Occipital lobe (tissue), 2 donors: ENCODE data around the gene PKDCC. TPM values are rescaled to one million over a fixed set of nuclear protein-coding genes. Genes with fewer than 3 reads are reported as not detected.

Experiments used
- DNase-seq: peaks from one replicate; lab custom pipeline; 2025; lab: John Stamatoyannopoulos, UW
- total RNA-seq: library from RNA; depleted of rRNA; stranded (reverse); fragments of >200 nt; gene quantifications from one replicate; pipeline ENCODE4 v1.2.3, GENCODE V29; 2014

The PKDCC gene
- total RNA-seq, 1 donor from 2014 or later = 16.2 TPM

- no peak for DNase-seq
Observed at GRCh38 chr2:42087137-42087856, 39.5 kb downstream of the PKDCC start.

GRCh38 chr2:42087857-42088195, 40.0 kb downstream of the PKDCC start:
- DNase-seq = no peak

DNA sequence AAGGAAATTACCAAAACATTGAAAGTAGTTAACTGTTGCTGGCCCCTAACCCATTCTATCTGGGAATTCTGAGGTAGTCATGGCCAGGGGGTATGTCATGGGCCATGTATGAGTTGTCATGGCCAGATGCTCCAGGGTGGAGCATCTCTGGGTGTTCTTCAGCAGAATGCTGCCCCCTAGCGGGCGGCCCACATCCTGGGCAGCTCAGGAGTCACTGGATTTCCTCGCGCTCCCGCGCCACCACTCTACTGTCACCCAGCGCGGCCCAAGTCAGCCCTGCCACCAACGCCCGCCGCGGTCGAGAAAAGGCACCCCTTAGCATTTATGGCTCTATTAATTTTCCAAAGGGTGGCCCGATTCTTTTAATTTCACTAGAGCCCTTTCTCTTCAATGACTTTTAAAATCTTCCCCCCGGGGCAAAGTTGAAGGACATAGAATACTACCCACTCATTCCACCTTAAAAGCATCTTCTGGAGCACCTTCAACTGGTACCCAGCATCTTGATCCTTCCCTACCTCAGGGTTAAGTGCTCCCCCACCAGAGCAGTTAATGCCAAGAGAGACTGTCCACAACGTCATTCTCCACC, 41.6 kb downstream of the PKDCC start:
- no peak for DNase-seq

- DNase-seq = no peak
Observed at GRCh38 chr2:42090216-42090615, 42.4 kb downstream of the PKDCC start.

DNA sequence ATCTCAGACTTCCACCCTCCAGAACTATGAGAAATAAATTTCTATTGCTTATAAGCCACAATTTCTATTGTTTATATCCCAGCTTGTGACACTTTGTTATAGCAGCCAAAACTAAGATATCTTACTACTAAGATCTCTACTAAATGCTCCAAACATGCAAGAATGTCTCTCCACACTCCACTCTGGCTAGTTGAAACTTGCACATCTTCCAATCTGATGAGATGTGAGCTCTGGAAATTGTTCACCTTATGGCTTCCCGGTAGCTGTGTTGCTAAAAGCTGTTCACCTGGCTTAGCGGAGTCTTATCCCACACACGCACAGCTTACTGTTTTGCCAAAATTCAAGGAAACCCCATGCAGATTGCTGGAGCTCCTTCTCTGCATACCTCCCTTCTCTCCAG, 43.9 kb downstream of the PKDCC start:
- DNase-seq = no peak

- no peak for DNase-seq
Observed at GRCh38 chr2:42092084-42092996, 44.5 kb downstream of the PKDCC start.

- no peak for DNase-seq
Observed at GRCh38 chr2:42094114-42094513, 46.3 kb downstream of the PKDCC start.

- peak; percentile 20 for DNase-seq
Observed at GRCh38 chr2:42095923-42096408, 48.1 kb downstream of the PKDCC start.

GRCh38 chr2:42096869-42097591, 49.2 kb downstream of the PKDCC start:
- no peak for DNase-seq

- no peak for DNase-seq
Observed at GRCh38 chr2:42098571-42099437, 51.0 kb downstream of the PKDCC start.

GRCh38 chr2:42099438-42100173, 51.8 kb downstream of the PKDCC start:
- DNase-seq = no peak

- DNase-seq = no peak
Observed at GRCh38 chr2:42100683-42101205, 52.9 kb downstream of the PKDCC start.

DNA sequence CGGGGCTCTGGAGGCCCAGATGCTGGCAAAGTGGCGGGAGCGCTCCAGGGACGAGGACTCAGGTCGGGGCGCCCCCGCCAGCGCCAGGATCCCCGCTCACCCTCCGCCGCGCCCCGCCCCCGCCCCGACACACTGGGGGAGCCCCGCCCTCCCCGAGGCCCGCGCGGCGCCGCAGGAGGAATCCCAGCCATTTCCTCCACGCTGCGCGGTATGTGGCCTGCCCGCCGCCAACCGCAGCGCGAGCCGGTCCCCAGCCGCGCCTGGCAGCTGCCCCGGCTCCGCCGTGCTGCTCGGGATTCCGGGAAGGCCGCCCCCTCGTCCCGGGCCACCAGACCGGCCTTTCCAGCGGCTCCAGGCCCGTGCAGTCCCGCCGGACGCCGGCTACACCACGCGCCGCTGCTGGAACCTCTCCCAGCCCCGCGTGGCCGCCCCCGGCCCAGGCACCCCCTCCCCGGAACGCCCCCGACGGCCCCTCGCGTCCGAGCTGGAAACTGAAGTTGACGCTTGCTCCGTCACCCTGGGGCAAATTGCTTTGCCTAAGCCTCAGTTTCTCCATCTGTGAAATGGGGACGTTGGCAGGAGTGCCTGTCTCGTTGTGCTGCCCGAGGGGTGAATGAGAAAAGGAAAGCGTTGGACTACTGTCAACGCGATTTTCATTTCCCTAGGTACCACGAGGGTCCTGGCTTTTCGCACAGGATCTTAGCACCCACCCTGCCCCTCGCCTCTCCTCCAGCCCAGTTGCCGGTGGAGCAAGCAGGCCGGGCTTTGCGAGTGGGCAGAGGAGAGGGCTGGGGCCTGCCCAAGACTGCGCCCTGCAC, 53.6 kb downstream of the PKDCC start:
- DNase-seq = no peak

- no peak for DNase-seq
Observed at GRCh38 chr2:42102024-42102590, 54.3 kb downstream of the PKDCC start.

DNA sequence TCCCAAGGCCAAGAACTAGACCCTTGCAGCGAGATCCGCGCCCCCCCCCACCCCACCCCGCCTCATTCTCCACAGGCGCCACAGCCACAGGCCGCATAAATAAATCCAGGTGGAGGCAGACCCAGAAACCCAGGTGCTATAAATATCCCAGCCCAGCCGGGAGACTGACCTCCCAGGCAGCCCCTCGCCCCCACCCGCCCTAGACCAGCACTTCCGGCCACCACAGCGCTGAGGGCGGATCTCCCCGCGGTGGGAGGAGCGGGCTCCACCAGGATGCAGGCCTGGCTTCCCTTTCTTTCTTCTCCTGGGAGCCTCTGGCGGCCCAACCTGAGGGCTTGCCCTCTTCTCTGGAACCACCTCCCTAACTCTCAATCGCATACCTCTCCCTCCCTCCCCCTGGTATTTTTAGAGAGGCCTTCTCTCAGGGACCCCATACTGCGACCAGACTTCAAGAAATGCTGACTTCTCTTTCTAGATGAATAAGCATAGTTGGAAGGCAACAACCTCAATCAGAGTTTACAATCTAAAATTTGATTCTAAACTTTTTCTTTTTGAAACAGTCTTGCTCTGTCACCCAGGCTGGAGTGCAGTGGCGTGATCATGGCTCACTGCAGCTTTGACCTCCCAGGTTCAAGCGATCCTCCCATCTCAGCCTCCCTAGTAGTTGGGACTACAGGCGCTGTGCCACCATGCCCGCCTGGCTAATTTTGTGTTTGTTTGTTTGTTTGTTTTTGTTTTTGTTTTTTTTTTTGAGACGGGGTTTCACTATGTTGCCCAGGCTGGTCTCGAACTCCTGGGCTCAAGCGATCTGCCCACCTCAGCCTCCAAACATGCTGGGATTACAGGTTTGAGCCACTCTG, 55.0 kb downstream of the PKDCC start:
- no peak for DNase-seq

DNA sequence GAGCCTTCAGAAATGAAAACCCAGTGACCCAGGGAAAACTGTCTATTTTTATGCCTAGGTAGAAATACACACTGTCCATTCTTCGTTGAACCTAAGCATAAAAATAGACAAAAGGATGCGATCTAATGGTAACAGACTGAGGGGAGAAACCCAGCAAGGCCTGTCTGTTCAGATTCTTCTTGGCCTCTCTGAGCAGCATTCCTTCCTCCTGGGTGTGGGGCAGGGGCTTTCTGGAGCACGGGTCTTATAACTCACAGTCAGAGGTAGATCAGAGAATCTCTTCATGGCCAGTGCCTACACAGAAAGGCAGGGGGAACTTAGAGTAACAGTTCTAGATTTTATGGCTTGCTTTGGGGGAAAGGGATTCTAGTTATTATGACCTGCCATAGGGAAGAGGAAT, 56.0 kb downstream of the PKDCC start:
- no peak for DNase-seq

GRCh38 chr2:42104621-42105020, 56.8 kb downstream of the PKDCC start:
- DNase-seq = no peak
